ENCODE data around the gene ST13. TPM values are rescaled to one million over a fixed set of nuclear protein-coding genes. Genes with fewer than 3 reads are reported as not detected.

Gene ST13
- total RNA-seq, 1 donor from 2014 or later: 289 TPM

DNA sequence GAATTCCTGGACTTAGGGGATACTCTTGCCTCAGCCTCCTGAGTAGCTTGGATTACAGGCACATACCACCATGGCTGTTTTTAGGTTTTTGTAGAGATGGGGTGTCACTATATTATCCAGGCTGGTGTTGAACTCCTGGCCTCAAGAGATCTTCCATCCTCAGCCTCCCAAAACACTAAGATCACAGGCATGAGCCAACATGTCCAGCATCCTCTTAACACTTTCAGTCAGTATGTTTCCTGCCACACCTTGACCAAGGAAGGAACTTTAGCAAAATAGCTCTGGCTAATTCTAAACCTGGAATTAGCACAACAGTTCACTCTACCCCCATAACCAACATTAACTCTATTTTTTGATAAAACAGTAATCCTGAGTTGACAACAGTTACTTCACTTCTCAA, 32.7 kb upstream of the ST13 start:
- TF ChIP-seq, protein P1, sequence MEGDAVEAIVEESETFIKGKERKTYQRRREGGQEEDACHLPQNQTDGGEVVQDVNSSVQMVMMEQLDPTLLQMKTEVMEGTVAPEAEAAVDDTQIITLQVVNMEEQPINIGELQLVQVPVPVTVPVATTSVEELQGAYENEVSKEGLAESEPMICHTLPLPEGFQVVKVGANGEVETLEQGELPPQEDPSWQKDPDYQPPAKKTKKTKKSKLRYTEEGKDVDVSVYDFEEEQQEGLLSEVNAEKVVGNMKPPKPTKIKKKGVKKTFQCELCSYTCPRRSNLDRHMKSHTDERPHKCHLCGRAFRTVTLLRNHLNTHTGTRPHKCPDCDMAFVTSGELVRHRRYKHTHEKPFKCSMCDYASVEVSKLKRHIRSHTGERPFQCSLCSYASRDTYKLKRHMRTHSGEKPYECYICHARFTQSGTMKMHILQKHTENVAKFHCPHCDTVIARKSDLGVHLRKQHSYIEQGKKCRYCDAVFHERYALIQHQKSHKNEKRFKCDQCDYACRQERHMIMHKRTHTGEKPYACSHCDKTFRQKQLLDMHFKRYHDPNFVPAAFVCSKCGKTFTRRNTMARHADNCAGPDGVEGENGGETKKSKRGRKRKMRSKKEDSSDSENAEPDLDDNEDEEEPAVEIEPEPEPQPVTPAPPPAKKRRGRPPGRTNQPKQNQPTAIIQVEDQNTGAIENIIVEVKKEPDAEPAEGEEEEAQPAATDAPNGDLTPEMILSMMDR (IDR thresholded peaks at IDR 0.05): no peak
- Mint-ChIP-seq H3K4me1 (ENCODE audit: unreplicated experiment) (no peaks in the 10 kb centered on the region), H3K27ac (ENCODE audit: unreplicated experiment) (no peak overlapping the region)

DNA sequence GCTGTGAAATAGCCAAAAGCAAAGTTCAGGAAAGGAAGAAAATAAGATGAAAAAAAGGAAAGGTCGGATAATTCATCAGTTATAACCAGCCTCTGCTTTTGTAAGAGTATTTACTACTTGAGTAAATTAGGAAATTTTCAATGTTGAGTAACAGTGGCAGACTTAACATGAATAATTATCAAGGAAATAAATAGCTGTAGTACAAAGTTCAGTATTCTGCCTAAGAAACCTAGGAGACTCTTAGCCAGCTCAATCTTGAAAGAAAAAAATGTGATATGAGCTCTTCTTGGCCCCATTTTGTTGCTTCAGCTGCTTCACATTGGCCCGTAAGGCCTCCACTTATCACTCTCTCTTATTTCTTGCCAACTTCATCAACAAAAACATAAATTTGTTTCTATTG, 22.5 kb upstream of the ST13 start:
- TF ChIP-seq, protein P1 (IDR thresholded peaks at IDR 0.05): no peak
- Mint-ChIP-seq H3K27me3 (ENCODE audit: unreplicated experiment) (no peaks in the 10 kb centered on the region), H3K4me1 (ENCODE audit: unreplicated experiment) (no peaks in the 10 kb centered on the region), H3K9me3 (ENCODE audit: unreplicated experiment) (no peaks in the 10 kb centered on the region), H3K4me3 (ENCODE audit: unreplicated experiment) (no peak overlapping the region), H3K36me3 (ENCODE audit: unreplicated experiment) (peaks cover 22% of the 10 kb centered on the region), H3K27ac (ENCODE audit: unreplicated experiment) (no peak overlapping the region)
- no peak for DNase-seq (ENCODE audit: extremely low spot score, unreplicated experiment)

More for the DNA sequence above, 32.7 kb upstream of the ST13 start:
- DNase-seq (ENCODE audit: extremely low spot score, unreplicated experiment): no peak
- Mint-ChIP-seq H3K9me3 (ENCODE audit: unreplicated experiment) (no peaks in the 10 kb centered on the region), H3K27me3 (ENCODE audit: unreplicated experiment) (no peaks in the 10 kb centered on the region), H3K36me3 (ENCODE audit: unreplicated experiment) (peaks cover 26% of the 10 kb centered on the region), H3K4me3 (ENCODE audit: unreplicated experiment) (no peak overlapping the region)

DNA sequence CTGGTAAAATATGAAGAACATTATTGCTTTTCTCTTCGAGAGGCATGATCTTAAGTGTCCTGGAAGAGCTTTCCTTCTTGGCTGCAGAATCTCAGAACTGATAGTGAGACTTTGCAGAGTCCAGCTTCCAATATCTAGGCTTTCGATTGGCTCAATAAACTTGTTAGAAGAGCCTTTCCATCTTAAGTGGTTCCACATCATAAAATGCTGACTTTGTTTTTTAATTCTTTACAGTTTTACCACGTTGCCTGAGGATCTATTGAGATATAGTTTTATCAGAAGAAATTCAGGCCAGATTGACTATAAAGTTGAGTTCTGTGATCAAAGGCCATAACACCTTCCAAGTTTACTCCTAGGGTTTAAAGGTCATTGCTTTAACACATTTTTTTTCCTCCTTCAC, 21.0 kb upstream of the ST13 start:
- H3K4me1 Mint-ChIP-seq (ENCODE audit: unreplicated experiment): no peaks in the 10 kb centered on the region
- no peaks in the 10 kb centered on the region for H3K9me3 Mint-ChIP-seq (ENCODE audit: unreplicated experiment)
- DNase-seq (ENCODE audit: extremely low spot score, unreplicated experiment): no peak
- no peak overlapping the region for H3K27ac Mint-ChIP-seq (ENCODE audit: unreplicated experiment)
- no peaks in the 10 kb centered on the region for H3K27me3 Mint-ChIP-seq (ENCODE audit: unreplicated experiment)
- no peak overlapping the region for H3K4me3 Mint-ChIP-seq (ENCODE audit: unreplicated experiment)
- TF ChIP-seq, protein P1 (IDR thresholded peaks at IDR 0.05): no peak
- peaks cover 19% of the 10 kb centered on the region for H3K36me3 Mint-ChIP-seq (ENCODE audit: unreplicated experiment)

DNA sequence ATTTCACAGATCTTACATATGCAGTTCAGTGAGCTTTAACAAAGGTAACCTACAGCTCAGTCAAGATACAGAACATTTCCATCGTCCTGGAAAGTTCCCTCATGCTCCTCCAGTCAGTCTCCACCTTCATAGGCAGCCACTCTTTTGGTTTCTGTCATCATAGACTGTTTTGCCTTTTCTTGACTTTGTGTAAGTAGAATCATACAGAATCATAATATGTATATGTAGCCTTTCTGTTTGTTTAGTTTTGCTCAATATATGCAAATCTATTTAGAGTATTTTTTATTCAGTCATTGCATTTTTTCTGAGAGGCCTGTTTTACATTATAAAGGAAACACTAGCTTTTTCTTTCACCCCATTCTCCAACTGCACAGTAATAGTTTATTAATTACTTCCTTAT, 20.5 kb upstream of the ST13 start:
- DNase-seq (ENCODE audit: extremely low spot score, unreplicated experiment): no peak
- H3K4me3 Mint-ChIP-seq (ENCODE audit: unreplicated experiment): no peak overlapping the region
- no peaks in the 10 kb centered on the region for H3K4me1 Mint-ChIP-seq (ENCODE audit: unreplicated experiment)
- no peaks in the 10 kb centered on the region for H3K27me3 Mint-ChIP-seq (ENCODE audit: unreplicated experiment)
- H3K27ac Mint-ChIP-seq (ENCODE audit: unreplicated experiment): no peak overlapping the region
- H3K9me3 Mint-ChIP-seq (ENCODE audit: unreplicated experiment): no peaks in the 10 kb centered on the region
- TF ChIP-seq, protein P1 (IDR thresholded peaks at IDR 0.05): no peak
- peaks cover 17% of the 10 kb centered on the region for H3K36me3 Mint-ChIP-seq (ENCODE audit: unreplicated experiment)

DNA sequence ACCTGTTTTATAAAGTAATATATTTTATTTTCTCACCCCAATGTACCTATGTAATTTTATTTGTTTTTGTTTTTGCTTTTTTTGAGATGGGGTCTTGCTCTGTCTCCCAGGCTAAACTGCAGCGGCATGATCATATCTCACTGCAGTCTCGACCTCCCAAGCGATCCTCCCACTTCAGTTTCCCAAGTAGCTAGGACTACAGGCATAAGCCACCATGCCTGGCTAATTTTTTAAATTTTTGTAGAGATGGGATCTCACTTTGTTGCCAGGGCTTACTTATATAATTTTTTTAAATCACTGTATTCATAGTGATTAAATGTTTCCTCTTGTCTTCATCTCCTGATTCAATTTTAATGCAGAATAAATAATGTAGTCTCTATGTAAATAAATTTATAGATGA, 18.7 kb upstream of the ST13 start:
- Mint-ChIP-seq H3K36me3 (ENCODE audit: unreplicated experiment) (peaks cover 18% of the 10 kb centered on the region), H3K27ac (ENCODE audit: unreplicated experiment) (no peak overlapping the region), H3K27me3 (ENCODE audit: unreplicated experiment) (no peaks in the 10 kb centered on the region), H3K9me3 (ENCODE audit: unreplicated experiment) (no peaks in the 10 kb centered on the region), H3K4me3 (ENCODE audit: unreplicated experiment) (no peak overlapping the region), H3K4me1 (ENCODE audit: unreplicated experiment) (no peaks in the 10 kb centered on the region)
- no peak for DNase-seq (ENCODE audit: extremely low spot score, unreplicated experiment)
- TF ChIP-seq, protein P1 (IDR thresholded peaks at IDR 0.05): no peak

Measured in osteocyte (in vitro differentiated cells).